Neuronal stem cell (in vitro differentiated cells): Measurements from ENCODE around the gene PACSIN2.
"Not testable (repeated sequence)": the region's sequence is repeated elsewhere in the genome, so short reads cannot be mapped to it uniquely, and the experiment has no call there.

Source experiments
- DNase-seq: peaks from one replicate; pipeline ENCODE4 v3.0.0-alpha.2; 2013; ENCODE audit warnings: low spot score
- H2AFZ ChIP-seq: one replicate; pipeline ENCODE4 v1.6.1; 2013; ENCODE audit warnings: mild to moderate bottlenecking, low read length, inconsistent platforms
- H2AK5ac ChIP-seq: 2 replicates; pipeline ENCODE4 v1.6.1; 2013; ENCODE audit warnings: low read depth, mild to moderate bottlenecking, inconsistent platforms, low read length, moderate library complexity, mixed read lengths
- H2BK120ac ChIP-seq: 2 replicates; pipeline ENCODE4 v1.6.1; 2013; ENCODE audit warnings: low read depth, mild to moderate bottlenecking, inconsistent platforms, low read length, moderate library complexity, mixed read lengths
- H2BK12ac ChIP-seq: one replicate; pipeline ENCODE4 v1.6.1; 2013; ENCODE audit warnings: low read length, inconsistent platforms
- H2BK15ac ChIP-seq: 2 replicates; pipeline ENCODE4 v1.6.1; 2013; ENCODE audit warnings: mild to moderate bottlenecking, low read length, inconsistent platforms, mixed read lengths
- H2BK5ac ChIP-seq: one replicate; pipeline ENCODE4 v1.6.1; 2013; ENCODE audit warnings: inconsistent platforms, mild to moderate bottlenecking, low read length, moderate library complexity
- H3K14ac ChIP-seq: one replicate; pipeline ENCODE4 v1.6.1; 2013; ENCODE audit warnings: low read length, inconsistent platforms
- H3K18ac ChIP-seq: 2 replicates; pipeline ENCODE4 v1.6.1; 2013; ENCODE audit warnings: low read length, inconsistent platforms
- H3K23ac ChIP-seq: 2 replicates; pipeline ENCODE4 v1.6.1; 2013; ENCODE audit warnings: low read depth, mild to moderate bottlenecking, mixed read lengths, low read length, inconsistent platforms; ENCODE audit not compliant: poor library complexity
- H3K27ac ChIP-seq: replicated peaks from 3 replicates; pipeline ENCODE4 v1.5.1; 2013; ENCODE audit warnings: low read length, inconsistent platforms
- H3K27me3 ChIP-seq, 3 experiments: 2 replicates each; pipeline ENCODE4 v1.6.1; 2013; ENCODE audit warnings: low read length in 3 of 3, mild to moderate bottlenecking in 2 of 3, inconsistent platforms in 1 of 3, low read depth in 1 of 3, mixed read lengths in 1 of 3, moderate library complexity in 1 of 3; ENCODE audit not compliant: control insufficient read depth in 3 of 3, insufficient read depth in 3 of 3
- H3K36me3 ChIP-seq, 2 donors: replicated peaks in 1 of 2; 2 replicates each; pipeline ENCODE4 v1.6.1; 2013; ENCODE audit warnings: low read length in 2 of 2; ENCODE audit not compliant: control insufficient read depth in 2 of 2, insufficient read depth in 2 of 2
- H3K4ac ChIP-seq: 2 replicates; pipeline ENCODE4 v1.6.1; 2013; ENCODE audit warnings: inconsistent platforms, mild to moderate bottlenecking, low read length, moderate library complexity
- H3K4me1 ChIP-seq, 2 donors: 1 replicate in 1 of 2; 2 replicates in 1 of 2; pipeline ENCODE4 v1.6.1; 2013; ENCODE audit warnings: low read length in 2 of 2, low read depth in 1 of 2; ENCODE audit not compliant: control insufficient read depth in 2 of 2, insufficient read depth in 1 of 2
- H3K4me2 ChIP-seq: one replicate; pipeline ENCODE4 v1.6.1; 2013; ENCODE audit warnings: mild to moderate bottlenecking, low read length, inconsistent platforms; ENCODE audit not compliant: insufficient read depth, poor library complexity, severe bottlenecking
- H3K4me3 ChIP-seq, 2 donors: 2 replicates each; pipeline ENCODE4 v1.5.1; 2013; ENCODE audit warnings: low read length in 2 of 2, mild to moderate bottlenecking in 2 of 2, inconsistent platforms in 1 of 2, moderate library complexity in 1 of 2
- H3K79me1 ChIP-seq: one replicate; pipeline ENCODE4 v1.6.1; 2013; ENCODE audit warnings: low read depth, mild to moderate bottlenecking, inconsistent platforms, low read length, moderate library complexity
- H3K9ac ChIP-seq: one replicate; pipeline ENCODE4 v1.6.1; 2013; ENCODE audit warnings: mild to moderate bottlenecking, low read depth, low read length, inconsistent platforms; ENCODE audit not compliant: poor library complexity
- H3K9me3 ChIP-seq, 2 donors: replicated peaks in 1 of 2; 2 replicates each; pipeline versions ENCODE3 to v1.6.1; 2013; ENCODE audit warnings: low read length in 2 of 2, mild to moderate bottlenecking in 2 of 2, inconsistent platforms in 1 of 2, low read depth in 1 of 2, mixed read lengths in 1 of 2, moderate library complexity in 1 of 2; ENCODE audit not compliant: control insufficient read depth in 2 of 2, insufficient read depth in 1 of 2
- H4K8ac ChIP-seq: one replicate; pipeline ENCODE4 v1.6.1; 2013; ENCODE audit warnings: low read depth, mild to moderate bottlenecking, inconsistent platforms, low read length, moderate library complexity
- H4K91ac ChIP-seq: one replicate; pipeline ENCODE4 v1.6.1; 2013; ENCODE audit warnings: low read length, low read depth, mild to moderate bottlenecking, inconsistent platforms; ENCODE audit not compliant: poor library complexity
- WGBS, 2 donors: extraction: QIAGEN DNeasy Blood & Tissue Kit; methylation state at CpG; one replicate each; pipeline ENCODE4 v1.1.7; 2013; ENCODE audit warnings: missing lambda C conversion rate in 2 of 2, mixed read lengths in 1 of 2; ENCODE audit not compliant: insufficient read length in 2 of 2, insufficient replicate concordance in 1 of 2; ENCODE audit errors: extremely low coverage in 2 of 2; 5-methylcytosine and 5-hydroxymethylcytosine counted together

Gene PACSIN2

DNA sequence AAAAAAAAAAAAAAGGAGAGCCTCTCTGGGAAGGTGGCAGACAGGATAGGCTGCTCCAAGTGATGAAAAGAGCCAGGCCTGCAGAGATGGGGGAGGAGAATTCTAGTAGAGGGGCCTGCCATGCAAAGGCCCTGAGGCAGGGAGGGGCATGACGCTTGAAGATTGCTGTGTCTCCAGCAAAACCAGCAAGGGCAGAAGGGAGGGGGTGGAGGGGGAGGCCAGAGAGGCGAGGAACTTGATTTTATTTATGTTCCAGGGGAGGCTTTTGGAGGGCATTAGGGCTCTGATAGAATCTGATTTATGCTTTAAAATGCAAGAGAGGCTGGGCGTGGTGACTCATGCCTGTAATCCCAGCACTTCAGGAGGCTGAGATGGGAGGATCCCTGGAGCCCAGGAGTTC, 16.7 kb upstream of the PACSIN2 start:
- Histone ChIP-seq H2BK120ac (no peak overlapping the region), H3K27ac (no peak overlapping the region), H3K4me3 (no peak overlapping the region), H2AFZ (no peak overlapping the region), H4K8ac (no peak overlapping the region), H2BK15ac (no peak overlapping the region), H3K18ac (no peak overlapping the region), H3K36me3 (no peaks in the 10 kb centered on the region), H2BK12ac (no peak overlapping the region), H3K9me3 (no peaks in the 10 kb centered on the region), H3K9ac (no peak overlapping the region), H3K79me1 (no peaks in the 10 kb centered on the region), H3K4me2 (no peak overlapping the region), H2AK5ac (no peak overlapping the region), H3K4me1 (peaks cover 0 to 3% of the 10 kb centered on the region in 2 donors), H3K23ac (no peak overlapping the region), H3K4ac (no peak overlapping the region), H2BK5ac (no peak overlapping the region), H4K91ac (no peak overlapping the region), H3K27me3 (no peaks in the 10 kb centered on the region), H3K14ac (no peak overlapping the region)
- DNase-seq, result no peak
- WGBS, 2 donors, result no CpG with 5 or more reads among the region's 3 CpGs

DNA sequence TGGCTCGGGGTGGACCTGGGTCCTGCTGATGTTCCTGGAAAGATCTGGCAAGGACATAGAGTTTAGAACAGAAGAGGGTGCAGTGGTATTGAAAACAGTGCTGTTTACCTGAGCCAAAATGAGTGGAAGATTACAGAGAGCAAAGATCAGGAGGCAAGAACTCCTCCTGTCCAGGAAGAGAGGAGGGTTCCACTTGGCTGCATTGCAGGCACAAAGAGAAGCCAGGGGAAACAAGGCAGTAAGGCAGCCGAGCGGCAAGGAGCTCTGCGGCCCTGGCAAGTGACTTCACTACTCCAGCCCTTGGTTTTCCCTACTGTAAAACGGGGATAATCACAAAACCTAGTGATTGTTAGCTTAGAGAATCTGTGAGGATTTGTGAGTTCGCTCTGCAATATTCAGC, 3.7 kb upstream of the PACSIN2 start:
- Histone ChIP-seq H2BK12ac (no peak overlapping the region), H2BK120ac (no peak overlapping the region), H3K9ac (no peak overlapping the region), H3K9me3 (no peaks in the 10 kb centered on the region), H3K4me3 (no peak overlapping the region), H2BK5ac (no peak overlapping the region), H2AFZ (no peak overlapping the region), H4K8ac (no peak overlapping the region), H3K4me1 (peaks cover 8 to 10% of the 10 kb centered on the region in 2 donors), H2AK5ac (no peak overlapping the region), H2BK15ac (no peak overlapping the region), H3K23ac (no peak overlapping the region), H4K91ac (no peak overlapping the region), H3K27ac (no peak overlapping the region), H3K27me3 (no peaks in the 10 kb centered on the region), H3K18ac (no peak overlapping the region), H3K4ac (no peak overlapping the region), H3K79me1 (peaks cover under 1% of the 10 kb centered on the region), H3K4me2 (no peak overlapping the region), H3K14ac (no peak overlapping the region), H3K36me3 (no peaks in the 10 kb centered on the region)
- DNase-seq, result no peak
- no CpG with 5 or more reads among the region's 6 CpGs for WGBS, 2 donors

DNA sequence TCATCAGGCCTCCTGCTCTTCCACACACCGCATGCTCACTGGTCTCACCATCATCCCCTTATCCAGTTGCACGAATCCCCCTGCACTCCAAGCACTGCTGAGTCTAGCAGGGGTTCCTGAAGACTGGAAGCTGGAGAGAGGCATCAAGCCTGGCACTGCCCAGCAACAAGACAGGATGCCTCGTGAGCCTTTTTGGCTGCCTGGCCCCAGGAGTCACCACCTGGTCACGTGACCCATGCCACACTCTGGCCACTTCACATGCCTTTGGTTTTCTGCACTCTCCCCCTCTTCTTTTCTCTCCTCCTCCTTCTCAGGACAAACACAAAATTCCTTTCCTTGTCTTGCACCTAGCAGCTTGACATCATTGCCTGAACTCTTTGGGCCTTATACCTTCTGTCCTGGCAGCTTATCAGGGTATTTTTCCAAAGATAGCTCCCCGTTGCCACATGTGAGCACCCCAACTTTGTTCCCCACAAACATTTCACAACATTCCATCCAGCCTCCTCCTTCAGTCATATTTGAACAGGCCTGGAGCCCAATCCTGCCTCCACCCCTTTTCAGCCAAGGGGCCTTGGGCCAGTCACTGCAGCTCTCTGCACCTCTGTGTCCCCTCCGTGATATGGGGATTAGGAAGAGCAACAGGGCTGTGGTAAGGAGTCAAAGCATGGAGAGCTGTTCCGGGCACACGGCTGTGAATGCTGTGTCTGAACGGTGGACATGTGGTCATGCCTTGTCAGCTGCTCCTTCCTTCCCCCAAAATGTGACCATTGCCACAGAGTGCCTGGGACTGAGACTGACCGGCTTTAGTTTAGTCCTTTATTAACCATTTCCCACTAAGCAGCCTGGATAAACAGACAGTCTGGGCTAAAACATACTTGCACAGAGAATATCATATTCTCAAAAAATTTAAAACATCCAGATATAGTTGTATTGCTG, 2.8 kb upstream of the PACSIN2 start:
- Histone ChIP-seq H3K79me1 (peaks cover 4% of the 10 kb centered on the region), H2BK15ac (peak overlapping the region; percentile 77), H3K14ac (peak overlapping the region; percentile 50), H3K27me3 (no peaks in the 10 kb centered on the region), H3K9ac (no peak overlapping the region), H2AFZ (no peak overlapping the region), H3K4ac (no peak overlapping the region), H3K36me3 (no peaks in the 10 kb centered on the region), H2BK5ac (no peak overlapping the region), H2BK120ac (no peak overlapping the region), H3K4me2 (no peak overlapping the region), H3K4me3 (peak overlapping the region in 1 of 2 donors; percentile 11), H4K91ac (no peak overlapping the region), H3K27ac (no peak overlapping the region), H4K8ac (no peak overlapping the region), H3K23ac (peak overlapping the region; percentile 49), H3K4me1 (peaks cover 10 to 15% of the 10 kb centered on the region in 2 donors), H2BK12ac (no peak overlapping the region), H2AK5ac (peak overlapping the region; percentile 32), H3K9me3 (no peaks in the 10 kb centered on the region), H3K18ac (peak overlapping the region; percentile 62)
- WGBS, 2 donors, result no CpG with 5 or more reads among the region's 10 CpGs
- no peak for DNase-seq

DNA sequence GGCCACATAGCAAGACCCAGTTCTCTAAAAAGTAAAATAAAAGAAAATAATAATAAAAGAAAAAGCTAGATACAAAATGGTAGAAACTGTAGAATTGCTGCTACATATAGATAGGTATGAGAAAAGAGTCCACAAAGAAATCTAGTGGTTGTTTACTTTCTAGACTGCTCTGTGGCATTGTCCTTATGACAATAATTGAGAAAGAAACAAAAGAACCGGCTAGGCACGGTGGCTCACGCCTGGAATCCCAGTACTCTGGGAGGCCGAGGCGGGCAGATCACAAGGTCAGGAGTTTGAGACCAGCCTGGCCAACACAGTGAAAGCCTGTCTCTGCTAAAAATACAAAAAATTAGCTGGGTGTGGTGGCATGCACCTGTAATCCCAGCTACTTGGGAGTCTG, 1.2 kb upstream of the PACSIN2 start:
- not testable (repeated sequence) for H2BK120ac ChIP-seq, H3K27ac ChIP-seq, H2BK12ac ChIP-seq, H4K91ac ChIP-seq, H3K27me3 ChIP-seq, H3K4me2 ChIP-seq, H3K36me3 ChIP-seq, H2AFZ ChIP-seq, H3K4ac ChIP-seq, DNase-seq, H2BK15ac ChIP-seq, H3K14ac ChIP-seq, H3K4me3 ChIP-seq, H2AK5ac ChIP-seq, H4K8ac ChIP-seq, H3K9ac ChIP-seq, H2BK5ac ChIP-seq, H3K18ac ChIP-seq, H3K79me1 ChIP-seq, H3K9me3 ChIP-seq, H3K23ac ChIP-seq
- WGBS, 2 donors, result no CpG with 5 or more reads among the region's 5 CpGs
- H3K4me1 ChIP-seq, result peaks cover 9 to 15% of the 10 kb centered on the region in 2 donors
